ENCODE results near the gene KLF18.
"Not testable (repeated sequence)": the region's sequence is repeated elsewhere in the genome, so short reads cannot be mapped to it uniquely, and the experiment has no call there.

KLF18 gene

DNA sequence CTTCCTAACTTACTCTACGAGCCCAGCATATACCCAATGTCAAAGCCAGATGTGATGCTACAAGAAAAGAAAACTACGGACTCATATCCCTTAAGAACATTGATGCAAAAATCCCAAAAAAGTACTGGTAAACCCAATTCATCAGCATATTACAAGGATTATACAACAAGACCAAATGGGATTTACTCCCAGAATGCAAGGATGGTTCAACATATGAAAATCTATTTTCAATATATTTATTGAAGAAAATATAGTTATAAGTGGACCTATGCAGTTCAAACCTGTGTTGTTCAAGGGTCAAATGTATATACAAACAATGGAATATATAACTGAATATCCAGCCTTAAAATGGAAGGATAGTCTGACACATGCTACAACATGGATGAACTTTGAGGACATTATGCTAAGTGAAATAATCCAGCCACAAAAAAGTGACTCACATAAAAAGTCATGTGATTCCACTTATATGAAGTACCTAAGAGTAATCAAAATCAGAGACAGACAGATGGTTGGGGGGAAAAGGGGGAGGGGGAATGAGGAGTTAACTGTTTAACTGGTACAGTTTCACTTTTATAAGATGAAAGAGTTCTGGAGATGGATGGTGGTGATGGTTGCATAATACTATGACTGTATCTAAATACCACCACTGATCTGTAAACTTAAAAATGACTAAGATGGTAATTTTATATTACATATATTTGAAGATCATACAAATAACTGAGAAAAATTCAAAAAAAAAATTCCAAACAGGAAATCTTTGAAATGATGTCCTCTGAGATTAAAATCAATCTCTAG lies 3.7 kb upstream of the KLF18 start:
- DNase-seq (ENCODE audit: low read depth) = no peak
- TF ChIP-seq, protein P1, sequence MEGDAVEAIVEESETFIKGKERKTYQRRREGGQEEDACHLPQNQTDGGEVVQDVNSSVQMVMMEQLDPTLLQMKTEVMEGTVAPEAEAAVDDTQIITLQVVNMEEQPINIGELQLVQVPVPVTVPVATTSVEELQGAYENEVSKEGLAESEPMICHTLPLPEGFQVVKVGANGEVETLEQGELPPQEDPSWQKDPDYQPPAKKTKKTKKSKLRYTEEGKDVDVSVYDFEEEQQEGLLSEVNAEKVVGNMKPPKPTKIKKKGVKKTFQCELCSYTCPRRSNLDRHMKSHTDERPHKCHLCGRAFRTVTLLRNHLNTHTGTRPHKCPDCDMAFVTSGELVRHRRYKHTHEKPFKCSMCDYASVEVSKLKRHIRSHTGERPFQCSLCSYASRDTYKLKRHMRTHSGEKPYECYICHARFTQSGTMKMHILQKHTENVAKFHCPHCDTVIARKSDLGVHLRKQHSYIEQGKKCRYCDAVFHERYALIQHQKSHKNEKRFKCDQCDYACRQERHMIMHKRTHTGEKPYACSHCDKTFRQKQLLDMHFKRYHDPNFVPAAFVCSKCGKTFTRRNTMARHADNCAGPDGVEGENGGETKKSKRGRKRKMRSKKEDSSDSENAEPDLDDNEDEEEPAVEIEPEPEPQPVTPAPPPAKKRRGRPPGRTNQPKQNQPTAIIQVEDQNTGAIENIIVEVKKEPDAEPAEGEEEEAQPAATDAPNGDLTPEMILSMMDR (IDR thresholded peaks at IDR 0.05; ENCODE audit: insufficient read depth, low read depth, low read length, missing control alignments) = no peak
- H3K4me3 ChIP-seq (ENCODE audit: low read depth, low read length) = no peak overlapping the region

DNA sequence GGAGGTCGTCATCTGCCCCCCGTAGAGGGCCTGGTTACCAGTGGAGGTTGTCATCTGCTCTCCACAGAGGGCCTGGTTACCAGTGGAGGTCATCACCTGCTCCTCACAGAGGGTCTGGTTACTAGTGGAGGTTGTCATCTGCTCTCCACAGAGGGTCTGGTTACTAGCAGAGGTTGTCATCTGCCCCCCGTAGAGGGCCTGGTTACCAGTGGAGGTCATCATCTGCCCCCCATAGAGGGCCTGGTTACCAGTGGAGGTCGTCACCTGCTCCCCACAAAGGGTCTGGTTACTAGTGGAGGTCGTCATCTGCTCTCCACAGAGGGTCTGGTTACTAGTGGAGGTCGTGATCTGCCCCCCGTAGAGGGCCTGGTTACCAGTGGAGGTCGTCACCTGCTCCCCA lies 1.9 kb downstream of the KLF18 start:
- DNase-seq (ENCODE audit: low read depth); H3K4me3 ChIP-seq (ENCODE audit: low read depth, low read length): not testable (repeated sequence)

DNA sequence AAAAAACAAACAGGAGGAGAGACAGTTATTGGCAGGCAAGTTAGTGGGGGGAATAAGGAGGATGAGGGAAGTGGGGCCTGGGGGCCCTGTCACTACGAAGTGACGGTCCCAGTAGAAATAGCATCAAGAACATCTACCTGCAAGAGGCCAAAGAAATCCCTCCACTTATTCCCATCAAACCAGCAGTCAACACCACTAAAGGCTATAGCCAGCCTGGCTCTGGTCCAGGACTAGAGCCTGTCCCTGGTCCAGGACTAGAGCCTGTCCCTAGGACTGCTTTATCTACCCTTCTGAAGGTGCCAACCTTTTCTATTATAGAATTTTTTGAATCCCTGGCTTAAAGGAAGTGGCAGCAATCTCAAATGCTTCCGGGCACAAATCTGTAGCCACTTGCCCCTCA lies 3.2 kb downstream of the KLF18 start:
- TF ChIP-seq, protein P1 (IDR thresholded peaks at IDR 0.05; ENCODE audit: insufficient read depth, low read depth, low read length, missing control alignments) = no peak
- no peak overlapping the region for H3K4me3 ChIP-seq (ENCODE audit: low read depth, low read length)
- DNase-seq (ENCODE audit: low read depth) = no peak

DNA sequence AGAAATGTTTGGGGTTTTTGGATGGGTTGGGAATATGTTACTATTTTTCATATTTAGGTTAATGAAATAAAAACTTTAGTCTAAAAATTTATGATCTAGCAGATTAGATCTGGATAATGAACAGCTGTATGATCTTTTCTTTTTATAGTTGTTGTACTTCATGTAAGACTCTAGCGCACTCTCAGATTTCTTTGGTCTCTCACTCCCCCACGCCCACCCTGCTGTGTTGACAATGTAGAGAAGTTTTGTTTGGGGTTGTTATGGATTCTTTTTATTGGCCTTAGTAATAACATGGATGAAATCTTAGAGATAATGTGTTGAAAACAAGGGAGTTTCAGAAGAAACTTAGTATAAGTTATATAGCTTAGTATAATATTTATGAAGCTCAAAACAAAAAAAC lies 5.5 kb downstream of the KLF18 start:
- TF ChIP-seq, protein P1 (IDR thresholded peaks at IDR 0.05; ENCODE audit: insufficient read depth, low read depth, low read length, missing control alignments) = no peak
- H3K4me3 ChIP-seq (ENCODE audit: low read depth, low read length) = no peak overlapping the region

DNA sequence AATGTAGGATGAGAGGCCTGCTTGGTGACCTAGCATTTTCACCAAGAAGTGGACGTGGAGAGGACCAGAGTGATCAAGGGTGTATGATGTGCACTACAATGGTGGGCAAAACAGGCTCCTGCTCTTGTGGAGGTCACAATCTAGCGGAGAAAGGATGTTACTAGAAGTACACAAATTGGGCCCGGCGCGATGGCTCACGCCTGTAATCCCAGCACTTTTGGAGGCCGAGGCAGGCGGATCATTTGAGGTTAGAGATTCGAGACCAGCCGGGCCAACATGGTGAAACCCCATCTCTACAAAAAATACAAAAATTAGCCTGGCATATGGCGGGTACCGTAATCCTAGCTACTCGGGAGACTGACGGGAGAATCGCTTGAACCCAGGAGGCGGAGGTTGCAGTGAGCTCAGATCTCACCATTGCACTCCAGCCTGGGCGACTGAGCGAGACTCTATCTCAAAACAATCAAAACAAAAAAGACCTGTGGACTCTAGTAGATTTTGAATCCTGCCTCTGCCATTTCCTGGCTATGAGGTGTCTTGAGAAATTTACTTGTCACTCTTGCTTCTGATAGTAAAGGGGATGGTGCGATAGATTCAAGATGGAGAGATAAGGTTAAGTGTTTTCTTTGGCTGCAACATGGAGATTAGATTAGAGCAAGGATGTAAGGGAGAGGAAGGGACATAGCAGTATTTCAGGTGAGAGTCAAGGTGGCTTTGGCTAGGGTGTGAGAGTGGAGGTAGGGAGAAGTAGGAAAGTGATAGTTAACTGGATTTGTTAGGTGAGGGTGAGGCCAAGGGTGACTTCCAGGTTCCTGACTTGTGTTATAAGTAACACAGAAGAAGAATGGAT lies 7.1 kb downstream of the KLF18 start:
- no peak overlapping the region for H3K4me3 ChIP-seq (ENCODE audit: low read depth, low read length)
- no peak for DNase-seq (ENCODE audit: low read depth)
- TF ChIP-seq, protein P1 (IDR thresholded peaks at IDR 0.05; ENCODE audit: insufficient read depth, low read depth, low read length, missing control alignments) = no peak

More for the DNA sequence above, 5.5 kb downstream of the KLF18 start:
- no peak for DNase-seq (ENCODE audit: low read depth)

DNA sequence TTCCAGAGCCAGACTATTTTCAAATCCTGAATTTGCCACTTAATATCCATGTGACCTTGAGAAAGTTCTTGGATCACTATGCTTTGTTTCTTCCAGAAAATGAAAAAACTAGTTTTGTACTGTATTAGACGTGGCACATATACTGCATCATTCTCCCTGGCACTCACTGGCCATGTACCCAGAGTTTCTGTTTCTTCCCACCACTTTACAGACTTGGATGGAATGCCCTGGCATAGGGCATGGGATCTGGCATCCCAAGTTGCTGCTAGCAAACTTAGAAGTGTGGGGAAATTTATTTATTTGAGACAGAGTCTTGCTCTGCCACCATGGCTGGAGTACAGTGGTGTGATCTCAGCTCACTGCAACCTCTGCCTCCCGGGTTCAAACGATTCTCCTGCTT lies 10.0 kb downstream of the KLF18 start:
- TF ChIP-seq, protein P1 (IDR thresholded peaks at IDR 0.05; ENCODE audit: insufficient read depth, low read depth, low read length, missing control alignments) = no peak
- H3K4me3 ChIP-seq (ENCODE audit: low read depth, low read length) = no peak overlapping the region
- no peak for DNase-seq (ENCODE audit: low read depth)

Data from GM12865 (cell line).